ENCODE measurements around the gene DLGAP5.

Gene DLGAP5

DNA sequence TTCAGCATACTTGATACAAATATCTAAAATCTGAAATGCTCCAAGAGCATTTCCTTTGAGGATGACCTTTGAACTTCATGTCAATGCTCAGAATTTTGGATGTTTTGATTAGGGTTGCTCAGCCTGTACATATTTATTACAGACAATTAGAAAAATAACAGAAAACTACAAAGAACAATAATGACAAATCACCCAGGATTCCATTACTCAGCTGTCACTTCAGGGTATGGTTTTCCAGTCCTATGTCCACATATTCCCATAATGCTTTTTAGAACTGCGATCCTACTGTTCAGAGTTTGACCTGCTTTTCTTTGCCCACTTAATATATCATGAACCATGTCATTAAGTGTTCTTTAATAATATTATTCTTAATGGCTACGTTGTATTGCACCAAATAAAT is 11.4 kb downstream of the DLGAP5 start:
- Histone ChIP-seq H3K27me3 (ENCODE audit: control insufficient read depth in 1 of 2, insufficient read depth in 2 of 2, low read length in 2 of 2) (no peaks in the 10 kb centered on the region), H3K4me3 (ENCODE audit: low read depth in 1 of 2, low read length in 2 of 2) (no peak overlapping the region), H3K4me1 (ENCODE audit: insufficient read depth, low read length) (no peaks in the 10 kb centered on the region), H3K36me3 (ENCODE audit: insufficient read depth, low read length) (no peaks in the 10 kb centered on the region), H3K9ac (ENCODE audit: low read length) (no peak overlapping the region), H3K27ac (ENCODE audit: low read depth, low read length) (no peak overlapping the region), H3K9me3 (ENCODE audit: low read length) (no peaks in the 10 kb centered on the region)

DNA sequence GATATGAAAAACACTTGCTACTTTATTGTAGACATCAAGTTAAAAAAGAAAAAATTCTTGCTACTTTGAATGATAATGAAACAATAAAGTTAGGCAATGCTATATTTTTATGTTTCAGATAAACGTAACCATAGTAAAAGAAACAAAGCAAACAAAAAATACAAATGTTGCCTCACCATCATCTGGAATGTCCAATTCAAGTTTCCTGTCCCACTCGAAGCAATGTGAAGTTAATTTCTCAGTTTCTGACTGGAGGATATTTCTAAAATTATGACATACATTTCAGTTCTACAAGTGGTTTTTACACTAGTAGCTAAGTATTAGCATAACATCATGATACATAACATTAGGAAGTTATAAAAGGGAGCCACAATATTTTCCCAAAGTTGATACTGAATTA is 20.9 kb downstream of the DLGAP5 start:
- H3K9me3 ChIP-seq (ENCODE audit: low read length) = no peaks in the 10 kb centered on the region
- no peaks in the 10 kb centered on the region for H3K36me3 ChIP-seq (ENCODE audit: insufficient read depth, low read length)
- no peaks in the 10 kb centered on the region for H3K27me3 ChIP-seq (ENCODE audit: control insufficient read depth in 1 of 2, insufficient read depth in 2 of 2, low read length in 2 of 2)
- no peak overlapping the region for H3K4me3 ChIP-seq (ENCODE audit: low read depth in 1 of 2, low read length in 2 of 2)
- H3K27ac ChIP-seq (ENCODE audit: low read depth, low read length) = no peak overlapping the region
- no peak overlapping the region for H3K9ac ChIP-seq (ENCODE audit: low read length)
- H3K4me1 ChIP-seq (ENCODE audit: insufficient read depth, low read length) = no peaks in the 10 kb centered on the region

DNA sequence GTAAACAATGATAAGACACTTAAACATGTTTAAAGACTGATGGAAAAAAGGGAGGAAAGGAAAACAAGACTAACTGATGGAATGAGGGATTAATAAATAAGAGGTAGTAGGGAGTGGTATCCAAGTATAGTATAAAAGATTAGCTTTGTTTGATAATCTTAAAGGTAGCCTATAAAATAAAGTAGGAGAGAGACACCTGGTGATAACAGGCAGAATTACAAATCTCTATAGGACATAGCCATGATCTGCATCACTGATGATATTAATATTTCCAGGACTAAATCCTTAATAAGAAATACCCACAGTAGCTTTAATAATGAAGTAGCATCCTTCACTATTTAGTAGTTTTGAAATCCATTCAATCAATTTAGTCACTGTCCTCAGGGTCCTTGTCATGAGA is 30.4 kb downstream of the DLGAP5 start:
- Histone ChIP-seq H3K4me3 (ENCODE audit: low read depth in 1 of 2, low read length in 2 of 2) (no peak overlapping the region), H3K9ac (ENCODE audit: low read length) (no peak overlapping the region), H3K27ac (ENCODE audit: low read depth, low read length) (no peak overlapping the region), H3K4me1 (ENCODE audit: insufficient read depth, low read length) (no peaks in the 10 kb centered on the region), H3K27me3 (ENCODE audit: control insufficient read depth in 1 of 2, insufficient read depth in 2 of 2, low read length in 2 of 2) (no peaks in the 10 kb centered on the region), H3K36me3 (ENCODE audit: insufficient read depth, low read length) (no peaks in the 10 kb centered on the region), H3K9me3 (ENCODE audit: low read length) (no peaks in the 10 kb centered on the region)

DNA sequence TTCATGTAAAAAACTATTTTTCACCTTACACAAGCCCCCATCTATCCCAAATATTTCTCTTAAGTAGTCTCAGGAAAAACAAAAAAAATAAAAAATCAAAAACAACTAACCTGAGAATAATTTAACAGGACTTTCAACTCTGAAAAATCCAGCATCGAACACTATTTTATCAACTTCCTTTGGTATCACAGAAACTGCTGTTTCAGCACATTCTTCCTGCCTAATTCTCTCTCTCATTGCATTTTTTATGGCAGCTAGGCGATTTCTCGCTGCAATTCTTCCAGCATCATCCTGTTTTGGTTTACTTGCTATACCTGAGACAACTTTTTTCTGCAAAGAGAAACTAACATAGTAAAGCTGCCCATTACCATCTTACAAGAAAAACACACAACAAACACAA is 33.0 kb downstream of the DLGAP5 start:
- Histone ChIP-seq H3K36me3 (ENCODE audit: insufficient read depth, low read length) (no peaks in the 10 kb centered on the region), H3K27ac (ENCODE audit: low read depth, low read length) (no peak overlapping the region), H3K4me3 (ENCODE audit: low read depth in 1 of 2, low read length in 2 of 2) (no peak overlapping the region), H3K4me1 (ENCODE audit: insufficient read depth, low read length) (no peaks in the 10 kb centered on the region), H3K9ac (ENCODE audit: low read length) (no peak overlapping the region), H3K27me3 (ENCODE audit: control insufficient read depth in 1 of 2, insufficient read depth in 2 of 2, low read length in 2 of 2) (no peaks in the 10 kb centered on the region), H3K9me3 (ENCODE audit: low read length) (no peaks in the 10 kb centered on the region)

DNA sequence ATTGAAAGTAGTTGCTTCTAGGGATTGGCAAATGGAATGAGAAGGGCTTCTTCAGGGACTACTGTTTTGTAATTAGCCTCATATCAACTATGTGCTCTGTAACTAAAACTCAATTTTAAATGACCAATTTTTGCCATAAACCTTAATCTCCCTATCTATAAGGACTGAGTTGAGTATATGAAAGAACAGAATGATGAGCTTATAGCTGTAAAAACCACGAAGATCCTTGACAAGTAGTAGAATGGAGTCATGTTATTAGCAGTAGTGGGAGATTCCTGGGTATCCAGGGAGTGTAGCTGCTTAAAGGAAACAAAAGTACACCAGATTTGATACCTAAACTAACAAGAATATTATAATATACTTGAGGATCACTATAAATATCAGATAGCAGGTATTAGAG is 34.3 kb downstream of the DLGAP5 start:
- Histone ChIP-seq H3K27me3 (ENCODE audit: control insufficient read depth in 1 of 2, insufficient read depth in 2 of 2, low read length in 2 of 2) (no peaks in the 10 kb centered on the region), H3K36me3 (ENCODE audit: insufficient read depth, low read length) (no peaks in the 10 kb centered on the region), H3K4me1 (ENCODE audit: insufficient read depth, low read length) (no peaks in the 10 kb centered on the region), H3K9me3 (ENCODE audit: low read length) (no peaks in the 10 kb centered on the region), H3K9ac (ENCODE audit: low read length) (no peak overlapping the region), H3K27ac (ENCODE audit: low read depth, low read length) (no peak overlapping the region), H3K4me3 (ENCODE audit: low read depth in 1 of 2, low read length in 2 of 2) (no peak overlapping the region)

DNA sequence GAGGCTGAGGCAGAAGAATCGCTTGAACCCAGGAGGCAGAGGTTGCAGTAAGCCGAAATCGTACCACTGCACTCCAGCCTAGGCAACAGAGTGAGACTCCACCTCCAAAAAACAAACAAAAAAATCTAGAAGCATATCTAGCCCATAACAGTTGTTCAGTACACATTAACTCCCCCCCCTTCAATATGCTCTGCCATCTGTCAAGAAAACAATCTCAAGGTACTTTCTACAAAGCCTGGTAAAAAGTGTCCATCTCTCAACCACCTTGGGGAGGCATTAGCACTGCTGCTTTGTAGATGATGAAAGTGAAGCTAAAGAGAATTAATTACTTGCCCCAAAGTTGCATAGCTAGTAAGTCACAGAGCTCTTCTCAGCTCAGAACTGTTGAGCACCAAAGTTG is 37.4 kb downstream of the DLGAP5 start:
- H3K4me3 ChIP-seq (ENCODE audit: low read depth in 1 of 2, low read length in 2 of 2) = no peak overlapping the region
- no peaks in the 10 kb centered on the region for H3K9me3 ChIP-seq (ENCODE audit: low read length)
- H3K27me3 ChIP-seq (ENCODE audit: control insufficient read depth in 1 of 2, insufficient read depth in 2 of 2, low read length in 2 of 2) = no peaks in the 10 kb centered on the region
- no peaks in the 10 kb centered on the region for H3K36me3 ChIP-seq (ENCODE audit: insufficient read depth, low read length)
- no peak overlapping the region for H3K9ac ChIP-seq (ENCODE audit: low read length)
- no peaks in the 10 kb centered on the region for H3K4me1 ChIP-seq (ENCODE audit: insufficient read depth, low read length)
- no peak overlapping the region for H3K27ac ChIP-seq (ENCODE audit: low read depth, low read length)

DNA sequence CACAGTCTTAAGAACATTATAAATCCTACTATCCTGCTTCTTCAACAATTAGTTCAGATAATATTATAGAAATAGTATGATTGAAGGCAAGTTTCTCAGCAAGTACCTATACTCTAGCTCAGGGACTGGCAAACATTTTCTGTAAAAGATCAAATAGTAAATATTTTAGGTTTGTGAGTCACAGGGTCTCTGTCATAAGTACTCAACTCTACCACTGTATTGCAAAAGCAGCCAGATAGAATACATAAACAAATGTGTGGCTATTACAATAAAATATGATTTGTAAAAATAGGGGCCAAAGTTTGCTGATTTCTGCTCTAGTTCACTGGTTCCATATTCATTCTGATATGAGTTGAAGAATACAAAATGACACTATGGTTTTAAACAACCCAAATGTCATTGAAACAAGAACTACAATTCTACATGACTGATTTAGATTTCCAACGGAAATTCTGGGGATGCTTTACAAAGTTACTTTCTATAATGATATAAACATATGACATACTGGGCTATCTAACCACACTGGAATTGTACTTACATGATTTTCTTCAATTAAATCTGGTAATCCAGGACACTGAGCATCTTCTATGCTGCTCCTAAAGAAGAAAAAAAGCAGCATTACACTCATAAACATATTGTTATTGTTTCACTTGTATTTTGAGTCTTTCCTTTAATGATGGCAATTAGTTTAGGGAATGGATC is 39.2 kb downstream of the DLGAP5 start:
- Histone ChIP-seq H3K36me3 (ENCODE audit: insufficient read depth, low read length) (no peaks in the 10 kb centered on the region), H3K4me3 (ENCODE audit: low read depth in 1 of 2, low read length in 2 of 2) (no peak overlapping the region), H3K27ac (ENCODE audit: low read depth, low read length) (no peak overlapping the region), H3K9me3 (ENCODE audit: low read length) (no peaks in the 10 kb centered on the region), H3K9ac (ENCODE audit: low read length) (no peak overlapping the region), H3K4me1 (ENCODE audit: insufficient read depth, low read length) (no peaks in the 10 kb centered on the region), H3K27me3 (ENCODE audit: control insufficient read depth in 1 of 2, insufficient read depth in 2 of 2, low read length in 2 of 2) (no peaks in the 10 kb centered on the region)

DNA sequence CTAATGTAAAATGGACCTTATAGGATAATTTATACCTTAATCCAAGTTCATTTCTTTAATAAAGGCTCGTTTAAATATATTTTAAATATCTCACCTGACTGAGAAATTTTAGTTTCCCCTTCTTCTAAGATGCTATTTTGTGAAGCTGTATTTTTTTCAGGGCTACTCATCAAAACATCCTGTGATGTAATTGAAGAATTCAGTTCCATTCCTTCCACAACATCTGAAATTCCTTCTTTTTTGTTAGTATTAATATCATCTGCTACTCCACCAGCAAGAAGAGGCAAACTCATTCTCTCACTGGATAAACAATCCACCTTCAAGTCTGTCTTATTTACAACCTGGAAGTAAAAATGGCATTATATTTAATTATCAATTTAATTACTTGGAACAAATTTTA is 39.8 kb downstream of the DLGAP5 start:
- no peaks in the 10 kb centered on the region for H3K4me1 ChIP-seq (ENCODE audit: insufficient read depth, low read length)
- H3K27me3 ChIP-seq (ENCODE audit: control insufficient read depth in 1 of 2, insufficient read depth in 2 of 2, low read length in 2 of 2) = no peaks in the 10 kb centered on the region
- no peak overlapping the region for H3K27ac ChIP-seq (ENCODE audit: low read depth, low read length)
- H3K9me3 ChIP-seq (ENCODE audit: low read length) = no peaks in the 10 kb centered on the region
- no peak overlapping the region for H3K4me3 ChIP-seq (ENCODE audit: low read depth in 1 of 2, low read length in 2 of 2)
- no peak overlapping the region for H3K9ac ChIP-seq (ENCODE audit: low read length)
- peaks cover under 1% of the 10 kb centered on the region for H3K36me3 ChIP-seq (ENCODE audit: insufficient read depth, low read length)

DNA sequence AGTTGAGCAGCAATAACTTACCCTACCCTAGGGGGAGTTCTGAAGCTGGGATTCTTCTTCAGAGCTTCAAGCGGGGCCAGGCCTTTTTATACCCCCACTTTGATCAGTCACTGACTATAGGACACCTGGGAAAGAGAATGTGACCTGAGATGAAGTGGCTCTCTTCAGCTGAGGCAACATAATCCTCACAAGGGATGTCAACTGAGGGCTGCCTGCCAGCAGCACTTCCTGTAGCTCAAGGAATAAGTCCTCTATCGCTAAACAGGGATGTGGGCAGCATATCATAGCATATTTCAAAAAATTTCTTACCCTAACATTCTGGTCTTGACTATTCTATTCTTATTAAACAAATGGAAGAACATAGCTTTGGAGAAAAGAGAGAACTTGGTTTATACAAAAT is 45.0 kb downstream of the DLGAP5 start:
- H3K9ac ChIP-seq (ENCODE audit: low read length) = no peak overlapping the region
- H3K4me1 ChIP-seq (ENCODE audit: insufficient read depth, low read length) = no peaks in the 10 kb centered on the region
- no peak overlapping the region for H3K27ac ChIP-seq (ENCODE audit: low read depth, low read length)
- H3K36me3 ChIP-seq (ENCODE audit: insufficient read depth, low read length) = peaks cover 29% of the 10 kb centered on the region
- no peaks in the 10 kb centered on the region for H3K27me3 ChIP-seq (ENCODE audit: control insufficient read depth in 1 of 2, insufficient read depth in 2 of 2, low read length in 2 of 2)
- H3K4me3 ChIP-seq (ENCODE audit: low read depth in 1 of 2, low read length in 2 of 2) = no peak overlapping the region
- no peaks in the 10 kb centered on the region for H3K9me3 ChIP-seq (ENCODE audit: low read length)

DNA sequence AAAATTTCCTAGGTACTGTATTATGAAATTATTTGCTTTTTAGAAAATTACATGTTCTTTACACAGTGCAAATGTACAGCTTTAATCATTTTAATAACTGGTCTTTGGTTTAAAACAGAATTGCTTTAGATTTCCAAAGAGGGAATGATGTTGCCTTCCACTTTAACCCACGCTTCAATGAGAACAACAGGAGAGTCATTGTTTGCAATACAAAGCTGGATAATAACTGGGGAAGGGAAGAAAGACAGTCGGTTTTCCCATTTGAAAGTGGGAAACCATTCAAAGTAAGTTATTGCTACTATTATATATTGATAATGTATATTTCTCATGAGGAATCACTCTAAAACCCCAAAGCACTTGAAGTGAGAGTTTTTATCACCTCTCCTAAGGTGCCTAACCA is 48.9 kb downstream of the DLGAP5 start:
- Histone ChIP-seq H3K4me1 (ENCODE audit: insufficient read depth, low read length) (no peaks in the 10 kb centered on the region), H3K27ac (ENCODE audit: low read depth, low read length) (no peak overlapping the region), H3K9ac (ENCODE audit: low read length) (no peak overlapping the region), H3K9me3 (ENCODE audit: low read length) (no peaks in the 10 kb centered on the region), H3K27me3 (ENCODE audit: control insufficient read depth in 1 of 2, insufficient read depth in 2 of 2, low read length in 2 of 2) (no peaks in the 10 kb centered on the region), H3K4me3 (ENCODE audit: low read depth in 1 of 2, low read length in 2 of 2) (no peak overlapping the region), H3K36me3 (ENCODE audit: insufficient read depth, low read length) (peaks cover 62% of the 10 kb centered on the region)

DNA sequence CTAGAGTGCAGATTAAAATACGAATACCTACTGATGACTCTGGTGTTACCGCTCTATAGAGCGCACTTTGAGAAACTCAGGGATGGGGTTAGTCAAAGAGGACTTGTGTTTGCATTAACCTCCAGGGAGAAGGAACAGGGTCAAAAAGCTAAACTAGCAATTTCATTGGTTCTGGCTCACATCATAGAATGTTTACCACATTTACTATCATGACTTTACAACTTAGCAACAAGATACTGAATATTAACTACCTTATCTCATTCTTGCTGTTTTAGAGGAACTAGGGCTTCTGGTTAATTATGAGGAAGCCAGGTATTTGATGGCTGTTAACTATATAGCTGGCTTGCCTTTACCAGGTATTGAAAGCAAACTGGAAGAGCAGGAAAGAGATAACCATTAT is 49.6 kb downstream of the DLGAP5 start:
- no peak overlapping the region for H3K4me3 ChIP-seq (ENCODE audit: low read depth in 1 of 2, low read length in 2 of 2)
- H3K27ac ChIP-seq (ENCODE audit: low read depth, low read length) = no peak overlapping the region
- H3K4me1 ChIP-seq (ENCODE audit: insufficient read depth, low read length) = peaks cover 6% of the 10 kb centered on the region
- H3K9me3 ChIP-seq (ENCODE audit: low read length) = no peaks in the 10 kb centered on the region
- H3K27me3 ChIP-seq (ENCODE audit: control insufficient read depth in 1 of 2, insufficient read depth in 2 of 2, low read length in 2 of 2) = no peaks in the 10 kb centered on the region
- H3K9ac ChIP-seq (ENCODE audit: low read length) = no peak overlapping the region
- H3K36me3 ChIP-seq (ENCODE audit: insufficient read depth, low read length) = peaks cover 62% of the 10 kb centered on the region

DNA sequence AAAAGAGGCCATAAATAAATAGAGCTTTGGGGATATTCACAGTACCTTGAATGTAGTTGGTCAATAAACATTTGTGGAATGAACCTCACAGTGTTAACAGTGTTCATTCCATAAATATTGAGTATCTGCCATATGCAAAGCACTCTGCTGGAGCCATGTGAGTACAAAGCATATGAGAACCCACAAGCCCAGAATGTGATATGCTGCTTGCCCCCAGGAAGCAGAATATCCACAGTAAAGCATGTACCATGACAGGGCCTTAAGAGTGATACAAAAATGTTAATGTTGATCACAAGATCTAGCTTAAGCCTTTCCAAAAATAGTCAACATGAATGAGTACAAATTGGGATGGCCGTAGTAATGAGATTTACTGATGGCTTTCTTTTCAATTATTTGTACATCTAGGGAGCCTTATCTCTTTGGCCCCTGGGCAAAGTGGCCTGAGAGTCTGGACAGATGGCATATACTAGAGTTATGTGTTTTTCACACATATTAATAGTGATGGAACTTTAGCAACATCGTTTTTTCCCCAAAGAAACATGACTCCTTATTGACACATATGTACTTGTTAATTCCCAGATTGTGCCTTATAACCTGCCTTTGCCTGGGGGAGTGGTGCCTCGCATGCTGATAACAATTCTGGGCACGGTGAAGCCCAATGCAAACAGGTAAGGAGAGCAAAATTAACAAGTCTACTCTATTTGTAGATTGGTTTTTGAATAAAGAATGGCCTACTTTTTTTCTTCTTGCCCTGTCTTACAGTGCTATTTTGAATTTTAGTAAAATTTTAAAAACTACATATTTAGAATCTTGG is 51.5 kb downstream of the DLGAP5 start:
- no peak overlapping the region for H3K9ac ChIP-seq (ENCODE audit: low read length)
- H3K4me3 ChIP-seq (ENCODE audit: low read depth in 1 of 2, low read length in 2 of 2) = no peak overlapping the region
- peaks cover 48% of the 10 kb centered on the region for H3K36me3 ChIP-seq (ENCODE audit: insufficient read depth, low read length)
- no peak overlapping the region for H3K27ac ChIP-seq (ENCODE audit: low read depth, low read length)
- no peaks in the 10 kb centered on the region for H3K27me3 ChIP-seq (ENCODE audit: control insufficient read depth in 1 of 2, insufficient read depth in 2 of 2, low read length in 2 of 2)
- no peaks in the 10 kb centered on the region for H3K9me3 ChIP-seq (ENCODE audit: low read length)
- H3K4me1 ChIP-seq (ENCODE audit: insufficient read depth, low read length) = peaks cover 13% of the 10 kb centered on the region

Data from muscle layer of colon (tissue), 2 donors.